HepG2 (cell line): ENCODE measurements around the gene ALOX5AP. TPM values are rescaled to one million over a fixed set of nuclear protein-coding genes. Genes with fewer than 3 reads are reported as not detected.

ENCODE experiments used
- ATAC-seq: fragments of 200-7000 bp; cut with Tn5 transposase; 3 replicates; pipeline ENCODE4 v1.9.1; 2020; ENCODE audit warnings: mild to moderate bottlenecking, moderate library complexity
- BruUV-seq: library from RNA; stranded (reverse); fragments of 400-500 nt; replicated peaks from 2 replicates; lab custom pipeline; 2021; lab: Mats Ljungman, UMichigan
- CTCF ChIA-PET: fragments of 300-600 bp; formaldehyde crosslinking; extraction: SDS; loops from one replicate; lab custom pipeline; 2021; ENCODE audit warnings: low total read pairs, inconsistent platforms, low intra/inter-chr PET ratio; lab: Yijun Ruan, JAX
- POLR2A ChIA-PET: fragments of 350-600 bp; sonication (Branson Sonifier 250); formaldehyde crosslinking; loops from one replicate; lab custom pipeline; 2020; ENCODE audit warnings: antibody characterized with exemption, inconsistent platforms; lab: Yijun Ruan, JAX
- DNase-seq: peaks from one replicate; pipeline ENCODE4 v3.0.0-alpha.2; 2015; ENCODE audit warnings: low spot score
- FAIRE-seq: peaks from 3 replicates; lab custom pipeline; 2011; peaks lifted over from hg19 to GRCh38; lab: Jason Lieb, UNC
- H2AFZ ChIP-seq: one replicate; pipeline ENCODE4 v1.6.1; 2011; ENCODE audit warnings: low read length, inconsistent platforms
- H3K27ac ChIP-seq: fragments of 300-600 bp; 3 replicates; pipeline ENCODE4 v1.8.0; 2011; ENCODE audit warnings: mixed run types, mild to moderate bottlenecking, mixed read lengths, low read length, inconsistent platforms; ENCODE audit not compliant: insufficient read depth; ENCODE audit errors: extremely low read length
- H3K27me3 ChIP-seq, 2 experiments: fragments of 200-600 bp in 1 of 2; 2 replicates in 1 of 2; 3 replicates in 1 of 2; pipeline versions ENCODE4 v1.6.0 to v1.8.0; 2011; ENCODE audit warnings: low read length in 2 of 2, mild to moderate bottlenecking in 2 of 2, moderate library complexity in 2 of 2, inconsistent platforms in 1 of 2; ENCODE audit not compliant: insufficient read depth in 2 of 2, control insufficient read depth in 1 of 2
- H3K36me3 ChIP-seq, 2 experiments: fragments of 200-600 bp in 1 of 2; replicated peaks in 1 of 2; 2 replicates in 1 of 2; 3 replicates in 1 of 2; pipeline versions ENCODE4 v1.5.1 to v1.8.0; 2011; ENCODE audit warnings: low read length in 2 of 2, inconsistent platforms in 1 of 2; ENCODE audit not compliant: insufficient read depth in 2 of 2, control insufficient read depth in 1 of 2
- H3K4me1 ChIP-seq: 2 replicates; pipeline ENCODE4 v1.5.1; 2012; ENCODE audit warnings: low read length, inconsistent platforms; ENCODE audit not compliant: insufficient read depth
- H3K4me2 ChIP-seq: 2 replicates; pipeline ENCODE4 v1.6.0; 2011; ENCODE audit warnings: low read depth, low read length, inconsistent platforms
- H3K4me3 ChIP-seq, 3 experiments: fragments of 200-600 bp in 1 of 3; sonication (generic), shearing (Covaris generic) in 1 of 3; replicated peaks in 1 of 3; 2 replicates each; pipeline ENCODE4 v1.5.1; 2011 to 2016; ENCODE audit warnings: low read length in 3 of 3, inconsistent platforms in 2 of 3, low read depth in 2 of 3, mild to moderate bottlenecking in 2 of 3, control low read depth in 1 of 3, mixed read lengths in 1 of 3; ENCODE audit not compliant: insufficient read depth in 1 of 3
- H3K79me2 ChIP-seq: one replicate; pipeline ENCODE4 v1.6.1; 2011; ENCODE audit warnings: low read length, inconsistent platforms; ENCODE audit not compliant: insufficient read depth
- H3K9ac ChIP-seq: 2 replicates; pipeline ENCODE4 v1.6.0; 2011; ENCODE audit warnings: mild to moderate bottlenecking, low read depth, low read length, inconsistent platforms; ENCODE audit not compliant: insufficient read depth
- H3K9me3 ChIP-seq: 2 replicates; pipeline ENCODE4 v1.5.1; 2012; ENCODE audit warnings: mild to moderate bottlenecking, low read length
- H4K20me1 ChIP-seq: 2 replicates; pipeline ENCODE4 v1.6.0; 2011; ENCODE audit warnings: inconsistent platforms, mild to moderate bottlenecking, low read length, moderate library complexity; ENCODE audit not compliant: insufficient read depth
- CC2D1A ChIP-seq: sonication (generic); formaldehyde crosslinking; IDR thresholded peaks from 2 replicates; pipeline ENCODE4 v1.8.1; 2023; ENCODE audit warnings: mild to moderate bottlenecking, missing genetic modification reagents
- HMG20A ChIP-seq: IDR thresholded peaks from 2 replicates; pipeline ENCODE4 v1.6.1; 2016; ENCODE audit warnings: borderline replicate concordance
- IKZF4 ChIP-seq: sonication (generic); formaldehyde crosslinking; IDR thresholded peaks from 2 replicates; pipeline ENCODE4 v1.5.1; 2020; ENCODE audit warnings: borderline replicate concordance, mild to moderate bottlenecking, low read depth, missing genetic modification reagents; ENCODE audit errors: not compliant biosample characterization
- KLF6 ChIP-seq: IDR thresholded peaks from 2 replicates; pipeline ENCODE4 v1.8.0; 2016; ENCODE audit warnings: missing biosample characterization, missing genetic modification reagents
- MEIS1 ChIP-seq: sonication (generic); formaldehyde crosslinking; IDR thresholded peaks from 2 replicates; pipeline ENCODE4 v1.9.0; 2021; ENCODE audit warnings: mild to moderate bottlenecking, missing genetic modification reagents, moderate library complexity, borderline replicate concordance
- NFE2L2 ChIP-seq: fragments of 150-350 bp; IDR thresholded peaks from 2 replicates; pipeline ENCODE4 v1.6.1; 2014; ENCODE audit warnings: low read length
- PAWR ChIP-seq: sonication (generic); formaldehyde crosslinking; IDR thresholded peaks from 2 replicates; pipeline ENCODE4 v1.4.0; 2020; ENCODE audit warnings: missing genetic modification reagents, mild to moderate bottlenecking, borderline replicate concordance
- RCOR2 ChIP-seq: IDR thresholded peaks from 2 replicates; pipeline ENCODE4 v1.6.1; 2016; ENCODE audit warnings: missing biosample characterization, missing genetic modification reagents
- ZNF333 ChIP-seq: sonication (generic); formaldehyde crosslinking; IDR thresholded peaks from 2 replicates; pipeline ENCODE4 v1.4.0; 2020; ENCODE audit warnings: mild to moderate bottlenecking, missing genetic modification reagents, borderline replicate concordance
- ZNF619 ChIP-seq: sonication (generic); formaldehyde crosslinking; IDR thresholded peaks from 2 replicates; pipeline ENCODE4 v1.4.0; 2020; ENCODE audit warnings: mild to moderate bottlenecking, missing genetic modification reagents
- WGBS: methylation state at CpG from one replicate; pipeline ENCODE4 v1.1.6; 2017; ENCODE audit warnings: low lambda C conversion rate; 5-methylcytosine and 5-hydroxymethylcytosine counted together
- in situ Hi-C: cut with HindIII; loops from 2 replicates; pipeline ENCODE4 v1.10.0; 2017; ENCODE audit warnings: low pct_unique_long_range_greater_than_20kb; ENCODE audit not compliant: extremely low pct_ligation_motif_present
- intact Hi-C: fragments of 100-400 bp; cut with micrococcal nuclease; formaldehyde crosslinking; loops from one replicate; pipeline ENCODE4 v1.10.0; 2022; ENCODE audit not compliant: unreplicated experiment
- polyA plus RNA-seq, 8 experiments: library from polyadenylated mRNA; depleted of rRNA in 3 of 8; stranded (reverse) in 7 of 8; unstranded in 1 of 8; fragments of >200 nt; fragmentation: Illumina TruSeq in 4 of 8; extraction: Trizol in 4 of 8; gene quantifications; 2 replicates each; pipeline versions ENCODE4 v1.2.1 to v1.2.3, GENCODE V29; 2011 to 2016; ENCODE audit warnings: low read depth in 4 of 8, missing spikeins in 1 of 8, mixed read lengths in 1 of 8; ENCODE audit not compliant: insufficient read depth in 1 of 8
- total RNA-seq, 5 experiments: library from RNA; depleted of rRNA; stranded (reverse); fragments of >200 nt; fragmentation: Illumina TruSeq; extraction: Trizol; gene quantifications; 2 replicates each; pipeline ENCODE4 v1.2.3, GENCODE V29; 2016; ENCODE audit warnings: low read depth in 1 of 5
- TF ChIP-seq, protein P1 (sequence below): sonication (generic); formaldehyde crosslinking; IDR thresholded peaks from 2 replicates; pipeline ENCODE4 v1.4.0; 2020; ENCODE audit warnings: mild to moderate bottlenecking, missing genetic modification reagents, borderline replicate concordance
- TF ChIP-seq, protein P2 (sequence below): sonication (generic); formaldehyde crosslinking; conservative IDR thresholded peaks from 2 replicates; pipeline ENCODE4 v1.4.0; 2020; ENCODE audit warnings: missing genetic modification reagents
- TF ChIP-seq, protein P3 (sequence below): sonication (generic); formaldehyde crosslinking; IDR thresholded peaks from 2 replicates; pipeline ENCODE4 v1.5.1; 2020; ENCODE audit warnings: mild to moderate bottlenecking, missing genetic modification reagents, borderline replicate concordance
- TF ChIP-seq, protein P4 (sequence below): sonication (generic); formaldehyde crosslinking; IDR thresholded peaks from 2 replicates; pipeline ENCODE4 v1.5.0; 2020; ENCODE audit warnings: mild to moderate bottlenecking, missing genetic modification reagents

The ALOX5AP gene
- total and polyA plus RNA-seq, 2 of the 13 experiments (the other 11 are each of a cell fraction or from before 2014, with no cell fraction given), result 0.97 to 1.2 TPM

DNA sequence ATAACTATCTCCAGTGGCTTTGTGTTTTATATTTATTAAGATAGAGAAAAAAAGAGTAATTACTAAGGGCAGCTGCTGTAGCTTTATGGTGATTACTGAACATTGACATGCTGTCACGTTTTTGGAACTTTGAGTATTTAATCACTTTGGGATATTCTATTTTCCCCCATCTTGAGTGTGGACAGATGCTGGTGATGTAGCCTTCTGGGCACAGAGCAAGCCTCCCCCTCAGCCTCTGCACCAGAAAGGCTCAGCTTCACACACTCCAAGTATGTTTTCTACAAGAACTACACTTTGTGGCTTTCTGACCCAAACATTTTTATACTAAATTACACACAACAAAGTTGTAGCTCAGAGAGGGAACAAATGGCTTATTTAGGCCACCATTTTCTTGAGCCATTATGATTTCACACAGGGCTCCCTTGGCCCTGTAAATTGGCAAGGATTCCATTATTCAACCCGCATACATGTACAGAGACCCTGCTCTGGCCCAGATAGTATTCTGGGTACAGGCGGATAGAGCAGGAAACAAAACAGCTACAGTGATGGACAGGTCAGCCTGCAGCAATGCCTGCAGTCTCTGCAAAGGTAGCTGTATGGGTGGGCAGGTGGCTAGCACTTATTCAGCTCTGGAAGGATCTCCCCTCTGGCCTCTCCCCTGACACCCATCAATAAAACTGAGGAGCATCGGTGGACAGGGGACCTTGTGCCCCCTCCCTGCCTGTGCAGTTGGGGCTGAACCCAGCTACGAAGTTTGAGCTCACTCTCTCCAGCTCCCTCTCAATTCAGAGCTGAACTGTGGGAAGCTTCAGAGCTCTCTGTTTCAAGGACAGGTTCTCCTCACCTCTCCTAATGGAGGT, 1.3 kb downstream of the ALOX5AP start:
- Histone ChIP-seq H3K9ac (no peak overlapping the region), H4K20me1 (no peaks in the 10 kb centered on the region), H3K27me3 (peaks cover 2 to 7% of the 10 kb centered on the region in 2 experiments; a peak in 2 of 5 replicates), H3K27ac (no peak overlapping the region), H3K4me2 (no peak overlapping the region), H3K4me3 (no peak overlapping the region), H3K9me3 (no peaks in the 10 kb centered on the region), H2AFZ (no peak overlapping the region), H3K36me3 (no peaks in the 10 kb centered on the region), H3K79me2 (no peaks in the 10 kb centered on the region), H3K4me1 (peaks cover 27% of the 10 kb centered on the region)
- no peak for FAIRE-seq
- ChIA-PET CTCF (no interaction called here), POLR2A (no interaction called here)
- intact Hi-C loops (no loop called here), in situ Hi-C loops (no loop called here)
- no peak for ATAC-seq
- WGBS, result 47% methylated on average over 3 of the region's 5 CpGs
- no peak for DNase-seq
- no TSS peak for BruUV-seq
- TF ChIP-seq ZNF619 (no peak), NFE2L2 (no peak), CC2D1A (CRISPR knock-in tag) (no peak), ZNF333 (CRISPR knock-in tag) (no peak), MEIS1 (no peak), KLF6 (CRISPR knock-in tag) (no peak), IKZF4 (CRISPR knock-in tag) (no peak), HMG20A (CRISPR knock-in tag) (no peak), RCOR2 (CRISPR knock-in tag) (no peak), PAWR (CRISPR knock-in tag) (no peak)
- TF ChIP-seq, protein P1, sequence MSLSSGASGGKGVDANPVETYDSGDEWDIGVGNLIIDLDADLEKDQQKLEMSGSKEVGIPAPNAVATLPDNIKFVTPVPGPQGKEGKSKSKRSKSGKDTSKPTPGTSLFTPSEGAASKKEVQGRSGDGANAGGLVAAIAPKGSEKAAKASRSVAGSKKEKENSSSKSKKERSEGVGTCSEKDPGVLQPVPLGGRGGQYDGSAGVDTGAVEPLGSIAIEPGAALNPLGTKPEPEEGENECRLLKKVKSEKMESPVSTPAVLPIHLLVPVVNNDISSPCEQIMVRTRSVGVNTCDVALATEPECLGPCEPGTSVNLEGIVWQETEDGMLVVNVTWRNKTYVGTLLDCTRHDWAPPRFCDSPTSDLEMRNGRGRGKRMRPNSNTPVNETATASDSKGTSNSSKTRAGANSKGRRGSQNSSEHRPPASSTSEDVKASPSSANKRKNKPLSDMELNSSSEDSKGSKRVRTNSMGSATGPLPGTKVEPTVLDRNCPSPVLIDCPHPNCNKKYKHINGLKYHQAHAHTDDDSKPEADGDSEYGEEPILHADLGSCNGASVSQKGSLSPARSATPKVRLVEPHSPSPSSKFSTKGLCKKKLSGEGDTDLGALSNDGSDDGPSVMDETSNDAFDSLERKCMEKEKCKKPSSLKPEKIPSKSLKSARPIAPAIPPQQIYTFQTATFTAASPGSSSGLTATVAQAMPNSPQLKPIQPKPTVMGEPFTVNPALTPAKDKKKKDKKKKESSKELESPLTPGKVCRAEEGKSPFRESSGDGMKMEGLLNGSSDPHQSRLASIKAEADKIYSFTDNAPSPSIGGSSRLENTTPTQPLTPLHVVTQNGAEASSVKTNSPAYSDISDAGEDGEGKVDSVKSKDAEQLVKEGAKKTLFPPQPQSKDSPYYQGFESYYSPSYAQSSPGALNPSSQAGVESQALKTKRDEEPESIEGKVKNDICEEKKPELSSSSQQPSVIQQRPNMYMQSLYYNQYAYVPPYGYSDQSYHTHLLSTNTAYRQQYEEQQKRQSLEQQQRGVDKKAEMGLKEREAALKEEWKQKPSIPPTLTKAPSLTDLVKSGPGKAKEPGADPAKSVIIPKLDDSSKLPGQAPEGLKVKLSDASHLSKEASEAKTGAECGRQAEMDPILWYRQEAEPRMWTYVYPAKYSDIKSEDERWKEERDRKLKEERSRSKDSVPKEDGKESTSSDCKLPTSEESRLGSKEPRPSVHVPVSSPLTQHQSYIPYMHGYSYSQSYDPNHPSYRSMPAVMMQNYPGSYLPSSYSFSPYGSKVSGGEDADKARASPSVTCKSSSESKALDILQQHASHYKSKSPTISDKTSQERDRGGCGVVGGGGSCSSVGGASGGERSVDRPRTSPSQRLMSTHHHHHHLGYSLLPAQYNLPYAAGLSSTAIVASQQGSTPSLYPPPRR (CRISPR knock-in tag), result no peak
- TF ChIP-seq, protein P2, sequence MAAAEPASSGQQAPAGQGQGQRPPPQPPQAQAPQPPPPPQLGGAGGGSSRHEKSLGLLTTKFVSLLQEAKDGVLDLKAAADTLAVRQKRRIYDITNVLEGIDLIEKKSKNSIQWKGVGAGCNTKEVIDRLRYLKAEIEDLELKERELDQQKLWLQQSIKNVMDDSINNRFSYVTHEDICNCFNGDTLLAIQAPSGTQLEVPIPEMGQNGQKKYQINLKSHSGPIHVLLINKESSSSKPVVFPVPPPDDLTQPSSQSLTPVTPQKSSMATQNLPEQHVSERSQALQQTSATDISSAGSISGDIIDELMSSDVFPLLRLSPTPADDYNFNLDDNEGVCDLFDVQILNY (CRISPR knock-in tag), result no peak
- TF ChIP-seq, protein P3, sequence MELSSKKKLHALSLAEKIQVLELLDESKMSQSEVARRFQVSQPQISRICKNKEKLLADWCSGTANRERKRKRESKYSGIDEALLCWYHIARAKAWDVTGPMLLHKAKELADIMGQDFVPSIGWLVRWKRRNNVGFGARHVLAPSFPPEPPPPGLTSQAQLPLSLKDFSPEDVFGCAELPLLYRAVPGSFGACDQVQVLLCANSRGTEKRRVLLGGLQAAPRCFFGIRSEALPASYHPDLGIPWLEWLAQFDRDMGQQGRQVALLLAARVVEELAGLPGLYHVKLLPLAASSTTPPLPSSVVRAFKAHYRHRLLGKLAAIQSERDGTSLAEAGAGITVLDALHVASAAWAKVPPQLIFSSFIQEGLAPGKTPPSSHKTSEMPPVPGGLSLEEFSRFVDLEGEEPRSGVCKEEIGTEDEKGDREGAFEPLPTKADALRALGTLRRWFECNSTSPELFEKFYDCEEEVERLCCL (CRISPR knock-in tag), result no peak
- TF ChIP-seq, protein P4, sequence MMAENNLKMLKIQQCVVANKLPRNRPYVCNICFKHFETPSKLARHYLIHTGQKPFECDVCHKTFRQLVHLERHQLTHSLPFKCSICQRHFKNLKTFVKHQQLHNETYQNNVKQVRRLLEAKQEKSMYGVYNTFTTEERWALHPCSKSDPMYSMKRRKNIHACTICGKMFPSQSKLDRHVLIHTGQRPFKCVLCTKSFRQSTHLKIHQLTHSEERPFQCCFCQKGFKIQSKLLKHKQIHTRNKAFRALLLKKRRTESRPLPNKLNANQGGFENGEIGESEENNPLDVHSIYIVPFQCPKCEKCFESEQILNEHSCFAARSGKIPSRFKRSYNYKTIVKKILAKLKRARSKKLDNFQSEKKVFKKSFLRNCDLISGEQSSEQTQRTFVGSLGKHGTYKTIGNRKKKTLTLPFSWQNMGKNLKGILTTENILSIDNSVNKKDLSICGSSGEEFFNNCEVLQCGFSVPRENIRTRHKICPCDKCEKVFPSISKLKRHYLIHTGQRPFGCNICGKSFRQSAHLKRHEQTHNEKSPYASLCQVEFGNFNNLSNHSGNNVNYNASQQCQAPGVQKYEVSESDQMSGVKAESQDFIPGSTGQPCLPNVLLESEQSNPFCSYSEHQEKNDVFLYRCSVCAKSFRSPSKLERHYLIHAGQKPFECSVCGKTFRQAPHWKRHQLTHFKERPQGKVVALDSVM (CRISPR knock-in tag), result no peak
